SU-DHL-6 (cell line): Measurements from ENCODE around the gene MMRN2.
"Not testable (repeated sequence)": the region's sequence is repeated elsewhere in the genome, so short reads cannot be mapped to it uniquely, and the experiment has no call there.

Source experiments
- H2AFZ ChIP-seq: fragments of 200-600 bp; sonication (generic); 2 replicates; pipeline ENCODE4 v1.6.1; 2014; ENCODE audit warnings: low read depth, mild to moderate bottlenecking, moderate library complexity, mixed read lengths, antibody characterized with exemption, low read length; ENCODE audit not compliant: severe bottlenecking
- H3F3A ChIP-seq: fragments of 200-600 bp; shearing (Covaris generic); 2 replicates; pipeline ENCODE4 v1.6.0; 2016; ENCODE audit warnings: antibody characterized with exemption, mild to moderate bottlenecking; ENCODE audit not compliant: insufficient read depth
- H3K27ac ChIP-seq: fragments of 200-600 bp; sonication (generic); 2 replicates; pipeline ENCODE4 v1.5.1; 2016; ENCODE audit warnings: low read depth, mild to moderate bottlenecking, low read length, moderate library complexity, mixed read lengths
- H3K27me3 ChIP-seq: fragments of 200-600 bp; sonication (generic), shearing (Covaris generic); 2 replicates; pipeline ENCODE4 v1.6.0; 2014; ENCODE audit warnings: mild to moderate bottlenecking, low read length
- H3K36me3 ChIP-seq: fragments of 200-600 bp; sonication (generic); 2 replicates; pipeline ENCODE4 v1.6.1; 2014; ENCODE audit warnings: mild to moderate bottlenecking, low read length, mixed read lengths
- H3K4me2 ChIP-seq: fragments of 300-600, 200-600 bp; shearing (Covaris generic), sonication (generic); 2 replicates; pipeline ENCODE4 v1.6.0; 2014; ENCODE audit warnings: low read length, low read depth, mild to moderate bottlenecking; ENCODE audit not compliant: poor library complexity, severe bottlenecking
- H3K4me3 ChIP-seq: fragments of 200-600 bp; sonication (generic); 2 replicates; pipeline ENCODE4 v1.5.1; 2014; ENCODE audit warnings: antibody characterized with exemption, low read length, mild to moderate bottlenecking, mixed read lengths; ENCODE audit not compliant: insufficient read depth, poor library complexity, severe bottlenecking
- H3K79me2 ChIP-seq: fragments of 200-600 bp; sonication (generic); 2 replicates; pipeline ENCODE4 v1.6.1; 2014; ENCODE audit warnings: mild to moderate bottlenecking, low read length, moderate library complexity; ENCODE audit not compliant: insufficient read depth
- H3K9ac ChIP-seq: fragments of 200-600 bp; sonication (generic); 2 replicates; pipeline ENCODE4 v1.7.0; 2014; ENCODE audit warnings: mild to moderate bottlenecking, low read length
- H3K9me2 ChIP-seq: fragments of 200-600 bp; sonication (generic); replicated peaks from 2 replicates; pipeline ENCODE4 v1.6.1; 2014; ENCODE audit warnings: low read length; ENCODE audit not compliant: insufficient read depth
- H3K9me3 ChIP-seq: fragments of 200-600 bp; sonication (generic); 2 replicates; pipeline ENCODE4 v1.6.1; 2014; ENCODE audit warnings: low read length, mixed read lengths; ENCODE audit not compliant: insufficient read depth
- H4K20me1 ChIP-seq: fragments of 200-600 bp; sonication (generic); 2 replicates; pipeline ENCODE4 v1.6.1; 2014; ENCODE audit warnings: low read depth, mild to moderate bottlenecking, antibody characterized with exemption, low read length, moderate library complexity, mixed read lengths
- EZH2phosphoT487 ChIP-seq: fragments of 200-600 bp; sonication (generic), shearing (Covaris generic); conservative IDR thresholded peaks from 2 replicates; pipeline ENCODE4 v1.6.1; 2018; ENCODE audit warnings: mild to moderate bottlenecking, antibody characterized with exemption, low read length, moderate library complexity, mixed read lengths
- TF ChIP-seq, protein P1 (sequence below): fragments of 200-600 bp; sonication (generic); IDR thresholded peaks from one replicate; pipeline ENCODE4 v1.5.1; 2017; ENCODE audit warnings: antibody characterized with exemption, mild to moderate bottlenecking, low read length, moderate library complexity; ENCODE audit not compliant: insufficient read depth, poor library complexity, severe bottlenecking

The MMRN2 gene

DNA sequence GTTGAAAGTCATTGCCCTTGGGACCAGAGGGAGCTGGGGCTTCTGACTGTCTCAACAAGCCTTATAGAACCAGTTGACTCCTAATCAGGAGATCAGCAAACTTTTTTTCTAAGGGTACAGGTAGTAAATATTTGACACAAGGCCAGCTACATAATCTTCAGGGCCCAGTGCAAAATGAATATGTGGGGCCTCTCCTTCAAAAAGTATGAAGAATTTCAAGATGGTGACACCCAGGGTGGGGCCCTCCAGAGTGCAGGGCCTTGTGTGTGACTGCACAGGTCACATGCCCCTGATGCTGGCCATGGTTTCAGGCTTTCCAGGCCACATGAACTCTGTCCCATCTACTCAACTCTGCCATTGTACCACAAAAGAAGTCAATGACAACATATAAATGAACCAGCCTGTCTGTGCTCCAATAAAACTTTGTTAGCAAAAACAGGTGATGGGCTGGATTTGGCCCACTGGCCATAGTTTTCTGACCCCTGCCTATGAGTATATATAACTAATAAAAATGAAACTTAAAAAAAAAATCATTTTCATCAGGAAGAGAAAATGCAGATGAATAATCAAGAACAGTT, 6.1 kb downstream of the MMRN2 start:
- no peaks in the 10 kb centered on the region for H3K79me2 ChIP-seq
- H3K4me2 ChIP-seq, result no peak overlapping the region
- H3K9me2 ChIP-seq, result no peaks in the 10 kb centered on the region
- no peaks in the 10 kb centered on the region for H3F3A ChIP-seq
- no peaks in the 10 kb centered on the region for H4K20me1 ChIP-seq
- H3K9ac ChIP-seq, result no peak overlapping the region
- no peaks in the 10 kb centered on the region for H3K36me3 ChIP-seq
- no peaks in the 10 kb centered on the region for H3K9me3 ChIP-seq
- TF ChIP-seq, protein P1, sequence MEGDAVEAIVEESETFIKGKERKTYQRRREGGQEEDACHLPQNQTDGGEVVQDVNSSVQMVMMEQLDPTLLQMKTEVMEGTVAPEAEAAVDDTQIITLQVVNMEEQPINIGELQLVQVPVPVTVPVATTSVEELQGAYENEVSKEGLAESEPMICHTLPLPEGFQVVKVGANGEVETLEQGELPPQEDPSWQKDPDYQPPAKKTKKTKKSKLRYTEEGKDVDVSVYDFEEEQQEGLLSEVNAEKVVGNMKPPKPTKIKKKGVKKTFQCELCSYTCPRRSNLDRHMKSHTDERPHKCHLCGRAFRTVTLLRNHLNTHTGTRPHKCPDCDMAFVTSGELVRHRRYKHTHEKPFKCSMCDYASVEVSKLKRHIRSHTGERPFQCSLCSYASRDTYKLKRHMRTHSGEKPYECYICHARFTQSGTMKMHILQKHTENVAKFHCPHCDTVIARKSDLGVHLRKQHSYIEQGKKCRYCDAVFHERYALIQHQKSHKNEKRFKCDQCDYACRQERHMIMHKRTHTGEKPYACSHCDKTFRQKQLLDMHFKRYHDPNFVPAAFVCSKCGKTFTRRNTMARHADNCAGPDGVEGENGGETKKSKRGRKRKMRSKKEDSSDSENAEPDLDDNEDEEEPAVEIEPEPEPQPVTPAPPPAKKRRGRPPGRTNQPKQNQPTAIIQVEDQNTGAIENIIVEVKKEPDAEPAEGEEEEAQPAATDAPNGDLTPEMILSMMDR, result no peak
- no peak overlapping the region for H3K27ac ChIP-seq
- no peak overlapping the region for H2AFZ ChIP-seq
- H3K4me3 ChIP-seq, result no peak overlapping the region
- H3K27me3 ChIP-seq, result no peaks in the 10 kb centered on the region

GRCh38 chr10:86950349-86950748, 7.1 kb downstream of the MMRN2 start:
- H2AFZ ChIP-seq, result no peak overlapping the region
- H3F3A ChIP-seq, result no peaks in the 10 kb centered on the region

DNA sequence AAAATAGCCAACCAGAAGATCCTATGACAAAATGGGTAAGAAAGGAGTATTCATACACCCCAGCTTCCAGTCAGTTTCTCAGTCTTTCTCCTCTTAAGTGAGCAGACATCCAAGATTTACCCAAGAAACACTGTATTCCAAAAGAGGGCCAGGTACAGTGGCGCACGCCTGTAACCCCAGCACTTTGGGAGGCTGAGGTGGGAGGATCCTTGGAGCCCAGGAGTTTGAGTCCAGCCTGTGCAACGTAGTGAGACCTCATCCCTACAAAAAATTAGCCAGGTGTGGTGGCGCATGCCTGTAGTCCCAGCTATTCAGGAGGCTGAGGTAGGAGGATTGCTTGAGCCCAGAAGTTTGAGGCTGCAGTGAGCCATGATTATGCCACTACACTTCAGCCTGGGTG, 9.6 kb downstream of the MMRN2 start:
- H3K4me2 ChIP-seq, result not testable (repeated sequence)

More at GRCh38 chr10:86950349-86950748, 7.1 kb downstream of the MMRN2 start:
- Histone ChIP-seq H3K4me3 (no peak overlapping the region), H3K36me3 (no peaks in the 10 kb centered on the region), H4K20me1 (no peaks in the 10 kb centered on the region), H3K9me3 (no peaks in the 10 kb centered on the region), H3K27ac (no peak overlapping the region), H3K9ac (no peak overlapping the region), H3K9me2 (no peaks in the 10 kb centered on the region), H3K27me3 (no peaks in the 10 kb centered on the region), H3K79me2 (no peaks in the 10 kb centered on the region), H3K4me2 (no peak overlapping the region)
- TF ChIP-seq, protein P1, result no peak
- no peak for TF ChIP-seq EZH2phosphoT487

GRCh38 chr10:86946213-86947155, 10.9 kb downstream of the MMRN2 start:
- H3K4me3 ChIP-seq, result no peak overlapping the region
- H3K27me3 ChIP-seq, result no peaks in the 10 kb centered on the region
- no peak overlapping the region for H3K9ac ChIP-seq
- no peak overlapping the region for H3K27ac ChIP-seq
- H3K79me2 ChIP-seq, result no peaks in the 10 kb centered on the region
- H2AFZ ChIP-seq, result no peak overlapping the region
- H3K9me2 ChIP-seq, result no peaks in the 10 kb centered on the region
- H3F3A ChIP-seq, result no peaks in the 10 kb centered on the region
- no peaks in the 10 kb centered on the region for H3K36me3 ChIP-seq
- TF ChIP-seq, protein P1, result no peak
- no peak for TF ChIP-seq EZH2phosphoT487
- no peaks in the 10 kb centered on the region for H3K9me3 ChIP-seq
- H3K4me2 ChIP-seq, result no peak overlapping the region
- no peaks in the 10 kb centered on the region for H4K20me1 ChIP-seq

More for the DNA sequence above, 9.6 kb downstream of the MMRN2 start:
- H2AFZ ChIP-seq, H3K9me2 ChIP-seq, H3K27me3 ChIP-seq, H4K20me1 ChIP-seq, H3K27ac ChIP-seq, H3K9ac ChIP-seq, H3F3A ChIP-seq, H3K36me3 ChIP-seq, H3K79me2 ChIP-seq, H3K9me3 ChIP-seq, H3K4me3 ChIP-seq: not testable (repeated sequence)
